Activated CD8-positive, alpha-beta memory T cell treated with anti-CD3 and anti-CD28 coated beads, Interleukin-2, amount 50 U/mL, for 4 hours (primary cell): ENCODE data around the gene LACTBL1.

Source experiments
- DNase-seq: peaks from one replicate; pipeline ENCODE4 v3.0.0-alpha.2; 2020

The LACTBL1 gene

DNA sequence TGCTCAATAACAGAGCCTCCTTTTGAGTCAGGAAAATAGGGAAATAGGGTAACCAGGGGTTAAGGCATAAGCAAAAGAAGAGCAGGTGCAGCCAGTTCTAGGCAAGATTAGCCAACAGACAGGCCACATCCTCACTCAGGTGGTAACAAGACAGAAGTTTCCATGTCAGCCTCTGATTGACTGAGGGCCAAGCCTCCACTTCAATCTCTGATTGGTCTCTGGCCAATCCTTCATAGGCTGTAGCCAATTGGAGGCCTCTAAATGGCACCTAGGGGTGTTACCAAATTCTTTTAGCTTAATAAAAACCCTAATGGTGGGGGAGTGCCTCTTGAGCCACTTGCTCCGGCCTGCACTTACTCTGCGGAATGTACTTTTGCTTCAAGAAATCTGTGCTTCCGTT is 37.2 kb downstream of the LACTBL1 start:
- no peak for DNase-seq

DNA sequence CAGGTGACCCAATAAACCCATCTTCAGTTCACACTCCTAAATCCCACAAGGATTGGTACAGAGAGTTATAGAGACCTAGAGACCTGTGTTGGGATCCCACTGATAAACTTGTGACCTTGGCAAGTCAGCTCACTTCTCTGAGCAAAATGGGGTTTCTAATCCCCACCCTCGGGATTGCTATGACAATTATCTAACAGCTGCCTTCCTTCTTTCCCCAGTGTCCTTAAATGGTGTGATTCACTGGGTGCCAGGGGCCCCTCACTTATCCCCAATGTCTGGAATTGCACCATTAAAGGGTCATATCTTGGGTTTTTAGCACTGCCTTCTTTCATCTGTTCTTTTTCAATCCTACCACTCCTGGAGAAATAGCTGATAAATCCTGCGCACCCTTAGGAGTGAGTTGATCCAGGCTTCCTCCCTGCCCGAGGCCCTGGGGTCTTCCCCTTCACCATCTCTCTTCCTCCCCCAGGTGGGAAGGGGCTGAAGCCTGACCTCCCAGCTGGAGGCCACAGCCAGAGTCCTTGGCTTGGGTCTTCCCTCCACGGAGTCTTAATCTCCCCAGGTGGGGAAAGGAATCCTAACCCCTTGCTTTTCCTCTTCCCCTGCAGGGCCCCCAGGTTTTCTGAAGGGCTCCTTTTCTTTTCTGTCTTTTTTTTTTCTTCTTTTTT is 39.7 kb downstream of the LACTBL1 start:
- DNase-seq: no peak

DNA sequence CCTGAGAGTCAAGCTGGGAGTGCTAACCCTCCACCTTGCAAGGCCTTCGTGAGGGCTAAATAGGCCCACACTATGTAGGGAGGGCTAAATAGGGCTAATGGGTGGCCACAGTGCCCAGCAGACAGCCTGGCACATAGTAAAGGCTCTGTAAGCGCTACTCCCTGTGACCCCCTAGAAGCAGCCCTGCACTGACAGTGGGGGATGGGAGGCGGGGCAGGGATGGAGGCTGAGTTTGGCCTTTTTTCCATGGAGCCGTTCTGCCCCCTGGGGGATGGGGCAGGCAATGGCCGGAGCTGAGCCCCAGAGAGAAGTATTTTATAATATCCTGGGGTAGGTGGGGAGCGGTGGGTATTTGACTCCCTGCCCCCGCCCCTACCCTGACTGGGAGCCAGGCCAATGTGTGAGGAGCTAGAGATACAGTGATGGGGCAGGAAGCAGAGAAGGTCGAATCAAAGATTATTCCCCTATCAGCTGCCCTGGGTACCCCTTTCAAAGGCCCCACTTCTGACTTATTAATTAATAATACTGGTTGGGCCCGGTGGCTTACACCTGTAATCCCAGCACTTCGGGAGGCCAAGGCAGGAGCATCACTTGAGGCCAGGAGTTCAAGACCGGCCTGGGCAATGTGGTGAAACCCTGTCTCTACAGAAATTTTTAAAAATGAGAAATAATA is 42.3 kb downstream of the LACTBL1 start:
- DNase-seq: no peak

DNA sequence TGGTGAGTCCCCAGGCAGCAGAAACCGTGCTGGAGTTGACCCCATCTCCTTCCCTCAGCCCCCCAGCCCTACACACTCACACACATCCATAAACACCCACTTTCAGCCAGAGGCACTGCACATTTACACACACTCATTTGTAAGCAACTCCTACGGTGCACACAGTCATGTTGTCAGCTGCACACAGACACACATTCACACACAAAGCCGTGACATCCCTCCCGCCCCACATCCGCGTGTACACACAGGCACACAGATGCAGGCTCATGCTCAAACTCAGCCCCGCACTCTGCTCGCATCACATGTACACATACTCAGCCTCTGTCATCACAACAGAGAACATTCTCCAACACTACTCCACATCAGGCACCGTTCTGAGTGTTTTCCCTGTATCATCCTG is 47.6 kb downstream of the LACTBL1 start:
- DNase-seq: no peak

DNA sequence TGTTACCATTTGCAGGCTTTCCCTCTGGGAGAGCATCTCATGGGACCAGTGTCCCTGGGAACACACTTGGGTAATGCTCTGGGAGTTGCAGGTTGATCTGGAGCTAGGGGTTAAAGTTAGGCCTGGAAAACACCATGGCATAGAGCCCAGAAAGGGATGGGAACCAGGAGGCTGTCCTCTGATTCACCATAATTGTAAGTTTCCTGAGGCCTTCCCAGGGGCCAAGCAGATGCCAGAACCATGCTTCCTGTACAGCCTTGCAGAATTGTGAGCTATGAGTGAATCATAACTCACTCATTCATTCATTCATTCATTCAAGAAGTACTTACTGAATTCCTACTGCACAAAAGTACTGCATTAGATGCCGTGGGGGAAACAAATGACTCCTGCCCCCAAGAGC is 50.0 kb downstream of the LACTBL1 start:
- no peak for DNase-seq

GRCh38 chr1:22921452-22922126 is 51.1 kb downstream of the LACTBL1 start:
- DNase-seq: no peak

- no peak for DNase-seq
Measured at GRCh38 chr1:22920734-22921451, 51.8 kb downstream of the LACTBL1 start.

DNA sequence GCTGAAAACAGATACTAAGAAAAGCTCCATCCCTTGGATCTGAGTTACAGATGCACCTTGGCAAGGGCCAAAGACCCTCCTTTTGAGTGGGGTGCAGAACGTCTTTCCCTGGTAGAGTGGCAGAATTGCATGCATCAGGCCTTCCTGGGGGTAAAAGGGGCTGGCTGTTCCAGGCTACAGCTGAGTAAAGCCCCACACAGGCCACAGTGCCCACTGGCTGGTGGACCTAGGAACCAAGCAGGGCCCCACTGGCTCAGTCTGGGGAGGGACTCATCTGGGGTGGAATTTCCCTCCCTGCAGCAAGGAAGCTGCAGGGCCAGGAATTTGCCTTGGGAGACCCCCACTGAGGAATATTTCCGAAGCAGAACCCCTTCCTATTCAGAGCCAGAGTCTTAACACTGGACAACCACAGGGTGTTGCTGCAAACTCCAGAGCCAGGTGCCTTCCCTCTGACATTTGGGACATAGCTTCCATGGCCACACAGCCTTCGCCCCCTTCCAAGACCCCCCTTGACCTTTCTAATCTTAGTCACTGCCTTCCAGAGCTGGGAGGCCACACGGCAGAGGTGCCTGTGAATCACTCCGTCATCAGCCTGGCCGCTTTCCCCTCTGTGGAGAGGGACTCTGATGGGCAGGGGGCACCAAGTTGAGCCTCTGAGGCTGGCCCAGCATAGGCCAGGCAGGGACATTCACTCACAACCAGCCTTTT is 52.5 kb downstream of the LACTBL1 start:
- DNase-seq: no peak

DNA sequence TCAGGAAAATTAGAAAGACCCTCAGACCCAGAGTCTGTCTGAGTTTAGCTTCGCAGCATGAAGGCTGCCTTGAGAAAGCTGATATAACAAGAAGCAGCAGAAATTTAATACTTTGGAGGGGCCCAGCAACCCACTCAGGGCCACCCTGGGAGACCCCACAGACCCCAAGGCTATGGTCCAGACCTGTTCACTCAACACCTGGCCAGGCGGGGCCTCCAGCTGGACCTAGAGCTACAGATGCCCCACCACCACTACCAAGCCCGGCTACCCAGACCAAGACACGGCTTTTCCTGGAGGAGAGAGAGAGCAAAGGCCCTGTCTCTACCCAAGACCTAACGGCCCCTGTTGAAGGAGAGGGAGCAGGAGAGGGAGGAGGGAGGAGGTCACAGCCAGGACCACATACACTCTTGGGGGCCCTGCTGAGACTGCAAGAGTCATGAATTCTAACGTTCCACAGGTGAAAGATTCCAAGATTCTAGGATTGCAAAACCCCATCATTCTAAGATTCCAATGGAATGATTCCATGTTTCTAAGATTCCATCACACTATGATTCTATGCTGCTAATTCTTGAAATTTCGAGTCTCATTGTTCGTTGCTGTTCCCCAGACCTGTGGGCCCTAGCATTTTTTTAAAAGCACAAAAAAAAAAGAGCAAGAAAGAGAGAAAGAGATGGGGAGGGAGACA is 53.2 kb downstream of the LACTBL1 start:
- DNase-seq: no peak

DNA sequence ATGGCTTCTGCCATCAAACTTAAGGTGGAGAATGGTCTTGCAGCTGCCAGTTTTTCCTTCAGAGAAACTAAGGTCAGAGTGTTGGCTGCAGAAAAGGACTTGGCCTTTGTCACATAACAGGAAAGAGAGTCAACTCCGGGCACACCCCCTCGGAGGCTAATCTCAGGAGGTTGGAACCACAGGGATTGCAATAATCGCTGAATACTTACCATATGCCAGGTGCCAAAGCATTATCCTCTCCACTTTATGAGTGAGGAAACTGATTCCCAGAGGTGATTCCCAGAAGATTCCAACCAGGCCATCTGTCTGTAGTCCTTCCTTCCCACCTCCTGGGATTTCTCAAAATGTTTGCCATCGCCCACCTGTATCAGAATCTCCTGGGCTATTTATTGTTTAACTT is 54.0 kb downstream of the LACTBL1 start:
- DNase-seq: no peak

DNA sequence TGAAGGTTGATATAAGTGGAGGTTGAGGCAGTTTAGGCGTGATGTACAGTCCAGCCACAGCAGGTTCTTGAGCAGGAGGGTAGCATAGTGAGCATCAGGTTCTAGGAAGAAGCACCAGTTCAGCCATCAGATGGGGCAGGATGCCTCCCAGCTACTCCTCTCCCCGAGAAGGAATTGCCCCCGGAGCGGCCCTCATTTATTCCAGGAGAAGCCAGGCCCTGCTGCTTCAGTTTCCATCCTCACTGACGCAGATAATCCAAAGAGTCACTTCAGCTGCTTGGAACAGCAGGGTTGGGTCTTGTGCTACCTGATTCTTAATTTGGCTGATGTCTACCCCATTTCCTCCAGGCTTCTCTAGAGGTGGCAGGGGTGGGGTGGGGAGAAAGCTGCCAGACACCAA is 54.7 kb downstream of the LACTBL1 start:
- no peak for DNase-seq

GRCh38 chr1:22916471-22916820 is 56.2 kb downstream of the LACTBL1 start:
- no peak for DNase-seq

DNA sequence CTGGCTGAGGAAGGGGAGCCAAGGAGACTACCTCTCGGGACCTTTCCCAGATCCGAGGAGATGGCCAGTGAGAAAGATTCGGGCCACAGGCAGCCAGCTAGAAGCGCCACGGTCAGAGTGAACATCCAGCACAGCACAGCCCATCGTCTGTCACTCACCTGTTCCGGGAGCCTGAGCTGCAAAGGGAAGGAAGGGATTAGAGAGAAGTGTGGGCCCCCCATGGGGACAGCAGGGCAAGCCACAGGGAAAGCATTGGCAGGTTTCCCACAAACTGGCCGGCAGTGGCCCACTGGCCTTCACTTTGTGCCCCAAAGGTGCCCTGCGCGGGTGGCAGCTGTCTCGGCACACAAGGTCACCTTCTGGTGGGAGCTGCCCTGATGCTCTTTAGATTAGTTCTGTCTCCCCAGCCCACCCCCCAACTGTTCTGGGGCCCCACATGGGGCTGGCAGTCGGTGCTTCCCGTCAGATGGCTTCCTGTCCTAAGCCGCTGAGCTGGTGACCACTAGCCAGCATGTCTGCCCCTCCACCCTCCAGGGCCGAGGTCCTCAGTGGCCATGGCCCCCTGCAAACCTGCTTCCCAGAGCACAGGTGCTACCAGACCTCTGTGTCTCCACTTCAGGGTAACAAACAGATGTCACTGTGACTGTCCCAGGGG is 56.7 kb downstream of the LACTBL1 start:
- DNase-seq: no peak

DNA sequence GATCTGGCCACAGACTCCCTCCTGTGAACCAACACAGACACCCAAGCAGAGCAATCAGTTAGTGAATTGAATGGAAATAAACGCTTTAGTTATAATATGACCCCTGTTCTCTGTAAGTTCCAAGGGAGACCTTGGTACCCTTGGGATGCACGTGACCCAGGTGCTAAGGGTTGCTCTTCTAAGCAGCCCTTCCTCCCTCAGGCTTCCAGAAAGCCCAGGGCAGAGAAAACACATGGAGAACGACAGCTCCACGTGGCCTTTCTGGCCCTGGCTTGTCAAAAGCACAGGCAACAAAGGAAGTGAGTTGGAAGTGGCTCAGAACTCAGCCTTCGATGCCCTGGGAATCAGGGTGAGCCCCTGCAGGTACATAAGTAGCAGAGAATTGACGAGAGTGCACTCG is 57.4 kb downstream of the LACTBL1 start:
- no peak for DNase-seq

DNA sequence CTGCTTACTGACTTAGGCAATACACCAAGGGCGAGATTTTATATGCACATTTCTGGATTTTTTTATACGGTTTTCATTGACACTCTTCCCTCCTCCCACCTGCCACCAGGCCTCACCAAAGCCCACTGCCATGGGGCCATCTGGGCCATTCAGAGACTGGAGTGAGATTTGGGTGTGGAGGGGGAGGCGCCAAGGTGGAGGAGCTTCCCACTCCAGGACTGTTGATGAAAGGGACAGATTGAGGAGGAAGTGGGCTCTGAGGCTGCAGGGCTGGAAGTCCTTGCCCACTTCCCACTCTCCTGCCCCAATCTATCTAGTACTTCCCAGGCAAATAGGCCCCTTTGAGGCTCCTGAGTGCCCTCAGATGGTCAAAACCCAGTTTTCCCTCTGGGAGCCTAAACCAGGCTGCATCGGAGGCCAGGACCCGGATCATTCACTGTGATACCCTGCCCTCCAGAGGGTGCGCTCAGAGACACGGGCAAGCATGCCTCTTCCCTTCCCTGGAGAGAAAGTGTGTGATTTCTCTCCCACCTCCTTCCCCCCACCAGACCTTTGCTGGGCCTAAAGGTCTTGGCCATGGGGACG is 57.9 kb downstream of the LACTBL1 start:
- DNase-seq: no peak

GRCh38 chr1:22914156-22914555 is 58.5 kb downstream of the LACTBL1 start:
- no peak for DNase-seq

DNA sequence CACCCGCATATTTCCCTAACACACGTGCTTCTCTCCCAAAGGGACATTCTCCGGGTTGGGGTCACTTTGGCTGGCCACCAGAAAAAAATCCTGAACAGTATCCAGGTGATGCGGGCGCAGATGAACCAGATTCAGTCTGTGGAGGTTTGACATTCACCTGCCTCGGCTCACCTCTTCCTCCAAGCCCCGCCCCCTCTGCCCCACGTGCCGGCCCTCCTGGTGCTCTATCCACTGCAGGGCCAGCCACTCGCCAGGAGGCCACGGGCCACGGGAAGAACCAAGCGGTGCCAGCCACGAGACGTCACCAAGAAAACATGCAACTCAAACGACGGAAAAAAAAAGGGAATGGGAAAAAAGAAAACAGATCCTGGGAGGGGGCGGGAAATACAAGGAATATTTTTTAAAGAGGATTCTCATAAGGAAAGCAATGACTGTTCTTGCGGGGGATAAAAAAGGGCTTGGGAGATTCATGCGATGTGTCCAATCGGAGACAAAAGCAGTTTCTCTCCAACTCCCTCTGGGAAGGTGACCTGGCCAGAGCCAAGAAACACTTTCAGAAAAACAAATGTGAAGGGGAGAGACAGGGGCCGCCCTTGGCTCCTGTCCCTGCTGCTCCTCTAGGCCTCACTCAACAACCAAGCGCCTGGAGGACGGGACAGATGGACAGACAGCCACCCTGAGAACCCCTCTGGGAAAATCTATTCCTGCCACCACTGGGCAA is 59.1 kb downstream of the LACTBL1 start:
- no peak for DNase-seq

- DNase-seq: no peak
Measured at GRCh38 chr1:22912311-22912710, 60.4 kb downstream of the LACTBL1 start.

DNA sequence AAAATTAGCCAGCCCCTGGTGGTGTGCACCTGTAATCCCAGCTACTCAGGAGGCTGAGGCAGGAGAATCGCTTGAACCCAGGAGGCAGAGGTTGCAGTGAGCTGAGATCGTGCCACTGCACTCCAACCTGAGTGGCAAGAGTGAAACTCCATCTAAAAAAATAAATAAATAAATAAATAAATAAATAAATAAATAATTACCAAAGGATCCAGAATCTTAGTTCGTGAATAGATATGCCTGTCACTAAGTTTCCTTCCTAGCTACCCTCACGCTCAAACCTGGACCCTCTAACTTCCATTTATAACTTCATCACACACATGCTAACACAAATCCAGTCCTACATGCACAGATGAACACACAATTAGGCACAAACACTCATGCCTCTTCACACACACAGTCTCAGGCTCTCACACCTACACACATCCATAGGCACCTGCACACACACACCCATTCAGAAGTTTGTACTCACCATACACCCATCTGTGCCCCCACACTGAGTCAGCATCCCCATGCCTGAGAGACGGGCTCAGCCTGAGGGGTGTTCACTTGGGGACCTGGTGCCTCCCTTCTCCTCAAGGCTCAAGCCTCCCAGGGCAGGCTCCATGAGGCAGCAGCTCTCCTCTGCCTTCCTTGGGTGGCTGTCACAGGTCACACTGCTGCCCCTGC is 61.5 kb downstream of the LACTBL1 start:
- no peak for DNase-seq

DNA sequence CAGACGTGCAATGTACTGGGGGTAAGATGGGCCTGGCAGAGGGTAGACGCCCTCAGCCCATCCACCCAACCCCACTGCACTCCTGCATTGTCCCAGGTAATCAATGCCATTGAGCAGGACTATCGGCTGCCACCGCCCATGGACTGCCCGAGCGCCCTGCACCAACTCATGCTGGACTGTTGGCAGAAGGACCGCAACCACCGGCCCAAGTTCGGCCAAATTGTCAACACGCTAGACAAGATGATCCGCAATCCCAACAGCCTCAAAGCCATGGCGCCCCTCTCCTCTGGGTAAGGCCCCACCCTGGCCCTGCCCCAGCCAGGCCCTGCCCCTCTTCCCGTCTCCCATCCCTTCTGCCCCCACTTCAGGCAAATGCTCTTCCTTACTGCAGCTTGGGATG is 62.4 kb downstream of the LACTBL1 start:
- no peak for DNase-seq
